Measurements from ENCODE around the gene QRICH2.
"Not testable (repeated sequence)": the region's sequence is repeated elsewhere in the genome, so short reads cannot be mapped to it uniquely, and the experiment has no call there.

The QRICH2 gene

DNA sequence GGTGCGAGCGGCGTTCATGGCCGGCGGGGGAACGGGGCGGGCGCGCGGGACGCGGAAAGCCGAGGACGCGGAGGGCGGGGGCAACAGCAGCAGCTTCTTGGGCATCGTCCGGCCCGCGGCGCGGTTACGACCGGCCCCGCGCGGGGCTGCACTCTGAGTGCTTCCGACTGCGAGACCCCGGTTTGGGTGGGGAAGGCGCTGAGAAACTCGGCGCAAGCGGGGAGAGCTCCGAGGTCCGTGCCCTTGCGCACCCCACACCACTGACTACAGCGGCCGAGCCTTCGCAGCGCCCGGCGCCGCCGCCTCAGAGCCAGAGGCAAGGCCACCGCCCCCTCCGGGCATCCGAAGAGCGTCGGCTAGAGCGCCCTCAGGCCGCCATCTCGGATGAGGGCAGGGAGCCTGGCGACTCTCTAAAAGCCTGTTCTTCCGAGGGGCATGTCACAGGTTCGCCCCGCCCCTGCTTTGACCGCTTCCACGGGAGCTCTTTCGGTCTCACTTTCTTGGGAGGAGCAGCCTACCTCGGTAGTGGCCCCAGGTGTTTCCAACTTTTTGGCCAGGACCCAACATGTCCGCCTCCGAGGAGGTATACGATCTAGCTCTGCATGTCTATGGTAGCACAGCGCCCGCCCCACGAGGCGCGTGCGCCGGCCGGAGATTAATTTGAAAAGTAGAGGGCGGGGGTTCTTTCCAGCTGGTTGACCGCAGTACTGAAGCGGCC, 45.7 kb upstream of the QRICH2 start, which contains the start of gene PRPSAP1:
PRPSAP1 (minus strand) TSS at position 318 of the 718 bp plus-strand sequence; CDS start at position 105, 213 bp downstream.
- TF ChIP-seq, protein P1, sequence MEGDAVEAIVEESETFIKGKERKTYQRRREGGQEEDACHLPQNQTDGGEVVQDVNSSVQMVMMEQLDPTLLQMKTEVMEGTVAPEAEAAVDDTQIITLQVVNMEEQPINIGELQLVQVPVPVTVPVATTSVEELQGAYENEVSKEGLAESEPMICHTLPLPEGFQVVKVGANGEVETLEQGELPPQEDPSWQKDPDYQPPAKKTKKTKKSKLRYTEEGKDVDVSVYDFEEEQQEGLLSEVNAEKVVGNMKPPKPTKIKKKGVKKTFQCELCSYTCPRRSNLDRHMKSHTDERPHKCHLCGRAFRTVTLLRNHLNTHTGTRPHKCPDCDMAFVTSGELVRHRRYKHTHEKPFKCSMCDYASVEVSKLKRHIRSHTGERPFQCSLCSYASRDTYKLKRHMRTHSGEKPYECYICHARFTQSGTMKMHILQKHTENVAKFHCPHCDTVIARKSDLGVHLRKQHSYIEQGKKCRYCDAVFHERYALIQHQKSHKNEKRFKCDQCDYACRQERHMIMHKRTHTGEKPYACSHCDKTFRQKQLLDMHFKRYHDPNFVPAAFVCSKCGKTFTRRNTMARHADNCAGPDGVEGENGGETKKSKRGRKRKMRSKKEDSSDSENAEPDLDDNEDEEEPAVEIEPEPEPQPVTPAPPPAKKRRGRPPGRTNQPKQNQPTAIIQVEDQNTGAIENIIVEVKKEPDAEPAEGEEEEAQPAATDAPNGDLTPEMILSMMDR (conservative IDR thresholded peaks at IDR 0.05; ENCODE audit: control insufficient read depth, insufficient read depth, low read depth, low read length), result peak; percentile 45
- H3K4me3 ChIP-seq (ENCODE audit: control insufficient read depth, low read depth, low read length), result peak within 1 kb of the TSS; percentile 78
- peak; percentile 87 for DNase-seq (ENCODE audit: low read depth)

DNA sequence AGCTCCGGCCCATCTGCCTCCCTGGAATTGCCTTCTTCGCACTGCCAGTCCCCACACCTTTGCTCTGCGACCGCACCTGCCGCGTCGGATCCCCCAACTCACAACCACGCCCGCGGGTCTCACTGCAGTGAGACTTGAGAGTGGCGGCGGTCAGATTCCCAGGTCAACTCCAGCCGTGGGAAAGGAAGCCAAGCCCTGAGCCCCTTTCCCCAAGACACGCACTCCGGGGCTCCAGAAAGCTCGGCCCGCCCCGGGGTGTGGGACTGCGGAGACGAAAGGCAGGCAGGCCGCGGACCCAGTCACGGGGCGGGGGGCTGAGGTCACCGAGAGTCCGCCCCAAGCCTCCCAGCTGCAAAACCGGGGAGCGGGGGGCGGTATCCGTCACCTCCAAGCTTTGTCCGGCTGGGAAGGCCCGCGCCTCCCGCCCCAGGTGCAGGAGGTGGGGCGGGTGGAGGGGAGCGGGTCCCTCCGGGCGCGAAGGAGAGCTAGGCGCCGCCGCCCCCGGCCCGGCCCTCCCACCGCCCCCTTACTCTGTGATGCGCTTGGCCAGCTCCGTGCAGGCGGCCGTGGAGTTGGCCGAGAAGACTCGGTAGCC, 45.0 kb upstream of the QRICH2 start:
- TF ChIP-seq, protein P1 (conservative IDR thresholded peaks at IDR 0.05; ENCODE audit: control insufficient read depth, insufficient read depth, low read depth, low read length), result no peak
- DNase-seq (ENCODE audit: low read depth), result no peak
- H3K4me3 ChIP-seq (ENCODE audit: control insufficient read depth, low read depth, low read length), result peak overlapping the region; percentile 78

DNA sequence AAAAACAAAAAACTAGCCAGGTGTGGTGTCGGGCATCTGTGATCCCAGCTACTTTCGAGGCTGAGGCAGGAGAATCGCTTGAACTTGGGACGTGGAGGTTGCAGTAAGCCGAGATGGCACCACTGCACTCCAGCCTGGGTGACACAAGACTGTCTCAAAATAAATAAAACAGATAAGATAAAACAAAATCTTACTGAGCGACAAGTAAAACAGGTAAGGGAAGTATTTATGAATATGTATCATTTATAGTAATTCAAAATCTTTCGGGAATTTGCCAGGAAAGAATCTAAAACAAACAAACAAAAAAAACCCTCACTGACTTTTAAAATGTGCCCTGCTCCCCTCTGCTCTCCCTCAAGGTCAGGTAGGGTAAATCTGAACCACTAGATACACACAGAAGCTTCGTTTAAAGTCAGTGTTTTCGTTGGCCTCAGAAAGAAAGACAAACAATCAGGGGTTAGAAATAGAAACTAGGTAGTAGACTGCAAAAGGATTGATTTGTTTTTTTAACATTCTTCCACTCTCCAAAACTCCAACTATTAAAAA, 43.5 kb upstream of the QRICH2 start:
- no peak for DNase-seq (ENCODE audit: low read depth)
- no peak overlapping the region for H3K4me3 ChIP-seq (ENCODE audit: control insufficient read depth, low read depth, low read length)
- TF ChIP-seq, protein P1 (conservative IDR thresholded peaks at IDR 0.05; ENCODE audit: control insufficient read depth, insufficient read depth, low read depth, low read length), result no peak

DNA sequence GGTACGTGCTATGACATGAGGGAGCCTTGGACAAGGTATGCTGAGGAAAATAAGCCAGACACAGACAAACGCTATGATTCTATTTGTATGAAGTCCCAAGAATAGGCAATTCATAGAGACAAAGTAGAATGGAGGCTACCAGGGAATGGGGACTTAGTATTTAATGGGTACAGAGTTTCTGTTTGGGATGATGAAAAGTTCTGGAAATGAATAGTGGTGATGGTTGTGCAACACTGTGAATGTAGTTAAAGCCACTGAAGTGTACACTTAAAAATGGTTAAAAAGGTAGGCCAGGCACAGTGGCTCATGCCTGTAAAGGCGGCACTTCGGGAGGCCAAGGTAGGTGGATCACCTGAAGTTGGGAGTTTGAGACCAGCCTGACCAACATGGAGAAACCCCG, 42.4 kb upstream of the QRICH2 start:
- TF ChIP-seq, protein P1 (conservative IDR thresholded peaks at IDR 0.05; ENCODE audit: control insufficient read depth, insufficient read depth, low read depth, low read length), result no peak
- no peak for DNase-seq (ENCODE audit: low read depth)

DNA sequence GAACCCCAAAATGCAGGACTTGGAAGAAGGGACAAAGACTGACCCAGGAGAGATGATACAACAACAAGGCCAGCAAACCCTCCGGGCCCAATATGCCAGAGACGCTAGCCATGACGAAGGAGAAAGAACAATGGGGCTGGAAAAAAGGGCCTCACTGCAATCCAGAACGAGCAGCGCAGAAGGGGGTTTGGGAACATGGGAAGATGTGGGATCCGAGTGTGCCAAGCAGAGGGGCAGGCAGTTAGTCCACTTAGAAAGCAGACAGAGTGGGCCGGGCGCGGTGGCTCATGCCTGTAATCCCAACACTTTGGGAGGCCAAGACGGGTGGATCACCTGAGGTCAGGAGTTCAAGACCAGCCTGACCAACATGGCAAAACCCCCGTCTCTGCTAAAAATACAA, 38.9 kb upstream of the QRICH2 start:
- not testable (repeated sequence) for H3K4me3 ChIP-seq (ENCODE audit: control insufficient read depth, low read depth, low read length); DNase-seq (ENCODE audit: low read depth)

More for the DNA sequence above, 42.4 kb upstream of the QRICH2 start:
- no peak overlapping the region for H3K4me3 ChIP-seq (ENCODE audit: control insufficient read depth, low read depth, low read length)

DNA sequence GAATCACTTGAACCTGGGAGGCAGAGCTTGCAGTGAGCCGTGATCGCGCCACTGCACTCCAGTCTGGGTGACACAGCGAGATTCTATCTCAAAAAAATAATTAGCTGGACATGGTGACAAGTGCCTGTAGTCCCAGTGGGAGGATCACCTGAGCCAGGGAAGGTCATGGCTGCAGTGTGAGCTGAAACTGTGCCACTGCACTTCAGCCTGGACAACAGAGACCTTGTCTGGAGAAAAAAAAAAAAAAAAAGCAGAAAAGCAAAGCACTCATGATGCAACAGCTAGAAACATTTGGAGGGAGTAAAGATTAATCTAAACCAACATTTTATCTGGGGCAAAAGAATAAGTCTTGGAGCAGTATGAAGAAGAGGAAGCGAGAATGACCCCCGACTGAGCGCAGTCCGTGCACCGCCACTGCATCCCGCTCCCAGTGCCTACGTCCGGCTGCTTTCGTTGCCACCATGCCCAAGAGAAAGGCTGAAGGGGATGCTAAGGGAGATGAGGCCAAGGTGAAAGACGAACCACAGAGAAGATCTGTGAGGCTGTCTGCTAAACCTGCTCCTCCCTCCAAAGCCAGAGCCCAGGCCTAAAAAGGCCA, 37.4 kb upstream of the QRICH2 start:
- H3K4me3 ChIP-seq (ENCODE audit: control insufficient read depth, low read depth, low read length), result no peak overlapping the region
- DNase-seq (ENCODE audit: low read depth), result no peak
- TF ChIP-seq, protein P1 (conservative IDR thresholded peaks at IDR 0.05; ENCODE audit: control insufficient read depth, insufficient read depth, low read depth, low read length), result no peak

DNA sequence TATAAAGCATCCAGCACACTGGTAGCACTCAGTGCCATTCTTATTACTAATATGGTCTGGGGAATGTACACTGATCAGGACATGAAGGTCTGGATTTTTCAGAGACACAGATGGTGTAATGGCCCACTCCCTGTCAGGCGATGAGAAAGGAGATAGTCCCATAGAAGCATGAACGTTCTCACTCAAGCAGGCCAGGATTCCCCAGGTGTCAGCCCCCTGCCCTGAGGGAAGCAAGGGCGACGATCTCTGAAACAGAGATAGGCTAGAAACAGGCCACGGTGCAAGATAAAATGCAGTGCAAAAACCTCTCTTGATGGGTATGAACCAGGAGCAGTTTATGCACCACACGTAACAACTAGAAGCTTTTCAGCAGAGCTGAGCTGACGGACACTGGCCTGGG, 35.0 kb upstream of the QRICH2 start:
- no peak overlapping the region for H3K4me3 ChIP-seq (ENCODE audit: control insufficient read depth, low read depth, low read length)
- no peak for DNase-seq (ENCODE audit: low read depth)
- TF ChIP-seq, protein P1 (conservative IDR thresholded peaks at IDR 0.05; ENCODE audit: control insufficient read depth, insufficient read depth, low read depth, low read length), result no peak

All from fibroblast of mammary gland (primary cell).